Neural cell (in vitro differentiated cells): ENCODE measurements around the gene RIOK2.

Experiments used
- CTCF ChIP-seq: fragments of 450-650 bp; IDR thresholded peaks from 2 replicates; pipeline ENCODE4 v1.5.1; 2014; ENCODE audit warnings: antibody characterized with exemption, mild to moderate bottlenecking, moderate library complexity; ENCODE audit not compliant: poor library complexity, severe bottlenecking
- EP300 ChIP-seq: fragments of 450-650 bp; conservative IDR thresholded peaks from 2 replicates; pipeline ENCODE4 v1.6.1; 2014; ENCODE audit warnings: antibody characterized with exemption, mild to moderate bottlenecking, moderate library complexity; ENCODE audit not compliant: poor library complexity, severe bottlenecking
- EZH2 ChIP-seq: fragments of 200-600, 300-800 bp; shearing (Covaris generic), sonication (generic); IDR thresholded peaks from 2 replicates; pipeline ENCODE4 v1.6.1; 2014; ENCODE audit warnings: antibody characterized with exemption, low read length, borderline replicate concordance, mild to moderate bottlenecking; ENCODE audit not compliant: insufficient read depth, poor library complexity, severe bottlenecking
- MXI1 ChIP-seq: fragments of 450-650 bp; conservative IDR thresholded peaks from 2 replicates; pipeline ENCODE4 v1.6.1; 2014; ENCODE audit warnings: antibody characterized with exemption, mild to moderate bottlenecking; ENCODE audit not compliant: poor library complexity, severe bottlenecking
- POLR2AphosphoS5 ChIP-seq: IDR thresholded peaks from 2 replicates; pipeline ENCODE4 v1.6.1; 2012
- RAD21 ChIP-seq: fragments of 450-650 bp; conservative IDR thresholded peaks from 2 replicates; pipeline ENCODE4 v1.6.1; 2014; ENCODE audit warnings: antibody characterized with exemption, mild to moderate bottlenecking, moderate library complexity
- REST ChIP-seq: IDR thresholded peaks from 2 replicates; pipeline ENCODE4 v1.6.1; 2012; ENCODE audit warnings: borderline replicate concordance
- TAF1 ChIP-seq: IDR thresholded peaks from 2 replicates; pipeline ENCODE4 v1.6.1; 2012; ENCODE audit warnings: low read depth

- TF ChIP-seq CTCF (peak; percentile 94), RAD21 (peak; percentile 94), TAF1 (no peak), POLR2AphosphoS5 (no peak), EZH2 (no peak), EP300 (no peak), MXI1 (no peak), REST (no peak)
Observed at GRCh38 chr5:97162045-97162444, 21.0 kb downstream of the RIOK2 start.
